Measurements from ENCODE around the gene ARL15.

DNA sequence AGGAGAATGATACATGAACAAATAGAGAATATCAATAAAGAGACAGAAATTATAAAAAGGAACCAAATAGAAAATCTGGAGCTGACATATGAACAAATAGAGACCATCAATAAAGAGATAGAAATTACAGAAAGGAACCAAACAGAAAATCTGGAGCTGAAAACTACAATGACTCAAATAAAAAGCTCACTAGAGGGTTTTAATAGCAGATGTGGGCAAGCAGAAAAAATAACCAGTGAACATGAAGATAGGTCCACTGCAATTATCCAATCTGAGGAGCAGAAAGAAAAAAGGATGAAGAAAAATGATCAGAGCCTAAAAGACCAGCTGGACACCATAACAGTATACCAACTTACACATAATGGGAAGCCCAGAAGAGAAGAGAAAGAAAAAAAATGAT is 353.7 kb downstream of the ARL15 start:
- TF ChIP-seq, protein P1, sequence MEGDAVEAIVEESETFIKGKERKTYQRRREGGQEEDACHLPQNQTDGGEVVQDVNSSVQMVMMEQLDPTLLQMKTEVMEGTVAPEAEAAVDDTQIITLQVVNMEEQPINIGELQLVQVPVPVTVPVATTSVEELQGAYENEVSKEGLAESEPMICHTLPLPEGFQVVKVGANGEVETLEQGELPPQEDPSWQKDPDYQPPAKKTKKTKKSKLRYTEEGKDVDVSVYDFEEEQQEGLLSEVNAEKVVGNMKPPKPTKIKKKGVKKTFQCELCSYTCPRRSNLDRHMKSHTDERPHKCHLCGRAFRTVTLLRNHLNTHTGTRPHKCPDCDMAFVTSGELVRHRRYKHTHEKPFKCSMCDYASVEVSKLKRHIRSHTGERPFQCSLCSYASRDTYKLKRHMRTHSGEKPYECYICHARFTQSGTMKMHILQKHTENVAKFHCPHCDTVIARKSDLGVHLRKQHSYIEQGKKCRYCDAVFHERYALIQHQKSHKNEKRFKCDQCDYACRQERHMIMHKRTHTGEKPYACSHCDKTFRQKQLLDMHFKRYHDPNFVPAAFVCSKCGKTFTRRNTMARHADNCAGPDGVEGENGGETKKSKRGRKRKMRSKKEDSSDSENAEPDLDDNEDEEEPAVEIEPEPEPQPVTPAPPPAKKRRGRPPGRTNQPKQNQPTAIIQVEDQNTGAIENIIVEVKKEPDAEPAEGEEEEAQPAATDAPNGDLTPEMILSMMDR (IDR thresholded peaks at IDR 0.05): no peak
- TF ChIP-seq POLR2A (IDR thresholded peaks at IDR 0.05): no peak
